T-helper 22 cell (primary cell): ENCODE data around the gene GAS7.

Experiments used
- DNase-seq: peaks from one replicate; pipeline ENCODE4 v3.0.0-alpha.2; 2020; ENCODE audit warnings: low read depth

The GAS7 gene

DNA sequence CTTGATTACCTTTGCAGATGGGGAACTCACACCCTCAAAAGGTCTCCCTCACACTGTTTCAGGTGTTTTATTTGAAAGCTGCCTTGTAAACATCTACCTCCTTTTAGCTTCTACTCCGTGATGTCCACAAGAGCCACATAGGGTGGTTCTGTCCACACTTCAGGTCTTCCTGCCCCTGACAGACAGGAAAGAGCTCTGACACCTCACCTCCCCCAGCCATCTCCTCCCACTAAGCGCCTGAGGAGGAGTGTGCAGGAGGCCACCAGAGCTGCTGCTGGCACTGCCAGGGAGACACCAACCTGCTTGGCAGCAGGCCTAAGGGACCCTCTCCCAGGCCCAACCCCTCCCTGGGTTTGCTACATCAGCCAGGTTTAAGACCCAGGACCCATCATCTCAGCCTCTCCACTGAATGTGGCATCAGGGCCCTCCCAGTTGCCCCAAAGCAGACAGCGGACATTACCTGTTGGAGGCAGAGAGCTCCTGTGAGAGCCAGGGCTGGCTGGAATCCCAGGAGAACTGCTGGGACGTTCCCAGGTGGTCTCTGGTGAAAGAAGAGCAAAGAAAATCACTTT lies 217.0 kb downstream of the GAS7 start:
- no peak for DNase-seq

DNA sequence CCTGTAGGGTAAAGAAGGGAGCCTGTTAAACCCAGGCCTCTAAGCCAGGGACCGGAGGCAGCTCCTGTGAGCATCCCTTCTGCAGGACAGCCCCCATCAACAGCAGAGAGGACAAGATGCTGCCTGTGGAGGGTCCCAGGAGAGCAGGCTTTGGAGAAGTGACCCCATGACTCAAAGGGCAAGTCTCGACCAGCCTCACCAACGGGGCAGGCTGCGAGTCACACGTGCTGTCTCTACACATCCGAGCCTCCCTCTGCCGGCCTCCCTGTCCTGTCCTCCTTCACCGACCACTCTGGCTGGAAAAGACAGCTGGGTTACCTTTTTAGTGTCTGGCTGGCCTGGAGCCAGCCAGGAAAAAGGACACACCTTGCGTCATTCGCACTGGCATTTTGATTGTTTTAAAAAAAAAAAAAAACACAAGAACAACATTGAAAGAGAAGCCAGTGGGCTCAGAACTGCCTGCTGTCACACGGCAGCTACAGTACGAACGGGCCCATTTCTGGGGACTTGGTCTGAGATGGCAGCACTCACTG lies 218.9 kb downstream of the GAS7 start:
- no peak for DNase-seq

DNA sequence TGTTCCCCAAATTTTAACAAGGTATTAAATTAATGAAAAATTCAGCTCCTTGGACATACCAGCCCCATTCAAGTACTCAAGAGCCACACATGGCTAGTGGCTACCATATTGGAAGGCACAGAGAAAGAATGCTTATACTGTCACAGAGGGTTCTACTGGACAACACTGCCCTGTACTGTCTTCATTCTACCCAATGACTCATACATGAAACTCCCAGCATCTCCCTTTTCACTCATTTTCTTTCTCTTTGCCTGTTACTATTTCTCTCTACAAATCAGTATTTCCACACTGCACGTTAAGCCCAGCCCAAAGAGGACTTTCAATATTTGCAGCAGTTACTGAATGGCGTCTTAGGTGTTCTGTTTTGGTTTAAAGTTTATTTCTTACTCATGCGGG lies 221.2 kb downstream of the GAS7 start:
- no peak for DNase-seq

DNA sequence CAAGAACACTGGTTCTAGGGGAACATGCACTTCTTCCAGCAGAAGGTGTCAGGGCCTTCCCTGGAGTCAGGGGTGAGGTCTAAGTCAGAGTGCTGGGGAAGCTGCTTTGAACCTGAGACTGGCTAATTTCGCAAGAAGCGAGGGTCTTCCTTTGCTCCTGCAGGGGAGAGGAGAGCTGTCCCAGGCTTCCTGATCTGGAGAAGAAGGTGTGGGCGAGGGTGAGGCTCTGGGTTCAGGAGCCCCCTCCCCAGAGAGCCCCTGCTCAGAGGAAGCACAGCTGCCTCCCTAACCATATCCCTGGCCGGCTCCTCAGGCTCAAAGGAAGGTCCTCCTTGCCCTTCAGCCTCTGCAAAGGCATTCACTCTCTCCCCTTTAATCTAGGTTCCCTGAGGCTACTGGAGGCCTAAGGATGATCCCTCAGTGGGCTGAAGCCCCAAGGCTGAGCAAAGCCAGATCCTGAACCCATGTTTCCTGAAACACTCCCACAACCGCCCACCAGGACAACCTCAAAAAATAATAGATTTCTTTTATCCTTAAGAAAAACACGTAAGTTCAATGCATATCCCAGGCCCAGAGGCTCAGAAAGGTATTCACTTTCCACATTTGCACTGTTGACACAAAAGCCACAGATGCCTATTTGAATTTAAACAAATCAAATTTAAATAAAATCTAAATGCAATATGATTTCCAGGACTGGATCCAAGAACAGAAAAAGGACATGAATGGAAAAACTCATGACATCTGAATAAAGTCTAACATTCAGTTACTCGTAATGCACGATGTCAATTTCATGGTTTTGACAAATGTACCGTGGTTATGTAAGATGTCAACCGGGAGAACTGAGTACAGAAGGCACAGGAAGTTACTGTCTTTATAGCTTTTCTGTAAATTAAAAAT lies 221.9 kb downstream of the GAS7 start:
- DNase-seq, result no peak

DNA sequence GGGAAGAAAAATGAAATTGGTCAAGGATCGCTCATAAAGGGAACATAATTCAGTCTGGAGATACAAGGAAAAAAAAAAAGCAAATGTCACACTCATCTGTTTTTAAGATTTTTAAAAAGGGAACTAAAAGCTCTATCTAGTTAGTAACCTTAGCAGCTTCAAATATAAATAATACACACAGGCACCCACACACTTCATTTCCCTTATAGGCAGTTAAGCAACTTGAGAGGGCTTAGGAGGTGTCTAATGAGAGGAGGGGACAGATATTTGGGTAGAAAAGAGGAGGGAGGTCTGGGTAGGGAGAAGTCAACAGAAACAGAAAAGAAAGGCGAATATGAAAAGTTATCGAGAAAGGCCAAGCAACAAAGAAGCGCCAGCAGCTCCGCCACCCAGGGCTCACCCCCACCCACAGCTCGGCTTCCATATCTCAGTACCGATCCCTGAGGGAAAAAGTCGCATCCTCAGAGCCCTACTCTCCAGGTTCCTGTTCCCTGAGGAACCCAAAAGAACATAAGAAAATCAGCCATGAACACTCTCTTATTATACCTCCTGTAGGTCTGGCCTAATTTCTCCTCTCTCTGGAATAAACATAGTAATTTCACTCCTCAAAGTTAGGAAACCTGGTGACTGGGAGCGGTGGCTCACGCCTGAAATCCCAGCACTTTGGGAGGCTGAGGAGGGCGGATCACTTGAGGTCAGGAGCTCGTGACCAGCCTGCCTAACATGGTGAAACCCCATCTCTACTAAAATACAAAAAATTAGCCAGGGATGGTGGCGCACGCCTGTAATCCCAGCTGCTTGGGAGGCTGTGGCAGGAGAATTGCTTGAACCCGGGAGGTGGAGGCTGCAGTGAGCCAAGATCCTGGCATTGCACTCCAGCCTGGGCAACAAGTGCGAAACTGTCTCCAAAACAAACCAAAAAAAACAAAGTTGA lies 223.7 kb downstream of the GAS7 start:
- no peak for DNase-seq

DNA sequence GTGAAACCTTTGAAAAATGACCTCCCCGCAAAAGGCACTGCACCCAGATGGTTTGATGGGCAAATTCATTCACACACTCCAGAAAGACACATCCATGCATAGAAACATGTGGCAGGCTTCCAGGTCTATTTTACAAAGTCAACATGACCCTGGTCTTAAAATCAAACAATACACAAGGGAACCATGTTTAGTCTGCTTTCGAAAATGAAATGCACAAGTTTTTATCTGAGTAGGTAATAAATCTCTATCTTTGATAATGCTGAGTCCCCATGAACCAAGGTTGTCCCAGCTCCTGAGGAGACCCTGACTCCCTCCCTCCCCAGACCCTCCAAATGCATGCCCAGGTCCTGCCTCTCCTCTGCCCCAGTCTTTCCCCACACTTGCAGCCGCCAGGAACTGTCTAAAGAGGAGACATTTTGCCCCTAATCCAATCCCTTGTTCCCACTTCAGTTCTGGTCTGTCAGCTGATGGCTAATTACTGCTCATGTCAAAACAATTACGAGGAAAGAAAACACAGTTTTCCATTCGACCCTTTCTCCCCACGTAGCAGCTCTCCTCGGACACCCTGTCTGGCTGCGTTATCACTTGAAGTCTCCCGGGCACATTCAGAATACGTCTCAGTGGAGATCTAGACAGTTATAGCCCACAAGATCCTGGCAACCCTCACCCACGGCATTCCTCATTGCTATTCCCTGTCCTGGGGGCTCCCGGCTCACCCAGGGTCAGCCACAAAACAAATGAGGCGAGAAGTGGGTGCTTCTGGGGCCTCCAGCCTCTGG lies 224.5 kb downstream of the GAS7 start:
- no peak for DNase-seq

DNA sequence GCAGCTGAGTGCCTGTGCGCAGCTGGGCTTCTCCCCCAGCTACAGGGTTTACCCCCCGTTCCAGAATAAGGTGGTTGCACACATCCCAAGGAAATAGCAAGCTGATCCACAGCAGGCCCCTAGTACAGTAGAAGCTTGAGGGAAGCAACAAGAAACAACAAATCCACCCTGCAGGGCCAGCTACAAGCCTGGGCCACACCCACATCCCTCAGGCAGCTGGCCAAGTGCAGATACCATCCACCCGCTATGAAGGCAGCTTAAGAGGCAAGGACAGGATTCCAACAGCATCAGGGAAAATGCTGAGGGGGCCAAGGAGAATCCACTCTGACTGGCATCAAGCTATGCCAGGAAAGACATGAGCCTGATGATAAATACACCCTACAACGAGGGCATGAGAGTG lies 226.4 kb downstream of the GAS7 start:
- no peak for DNase-seq

DNA sequence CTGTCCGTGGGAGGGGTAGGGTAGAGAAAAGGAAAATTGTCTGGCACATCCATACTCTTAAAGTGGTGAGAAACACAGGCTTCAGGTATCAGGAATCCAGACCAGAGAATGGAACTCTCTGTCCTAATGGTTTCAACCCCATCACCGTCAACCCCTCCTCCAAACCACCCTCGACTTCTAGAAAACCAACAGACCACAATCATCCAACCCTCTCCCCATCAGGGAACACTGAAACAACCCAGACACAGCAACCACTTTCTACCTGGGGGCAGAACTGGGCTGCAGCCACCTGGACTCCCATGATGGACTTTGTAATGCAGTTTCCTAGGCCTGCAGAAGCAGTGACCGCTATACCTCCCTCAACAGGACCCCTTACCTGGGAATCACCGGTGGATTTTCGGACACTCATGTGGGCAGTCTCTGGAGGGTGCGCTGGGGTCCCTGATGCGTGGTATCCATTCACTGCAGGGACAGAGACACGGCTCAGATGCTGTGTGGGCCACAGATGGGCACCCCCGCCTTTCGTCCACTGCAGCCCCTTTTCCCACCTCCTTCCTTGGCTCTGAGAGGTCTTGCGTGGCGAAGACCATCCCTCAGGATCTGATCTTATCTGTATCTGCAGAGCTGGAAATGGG lies 229.0 kb downstream of the GAS7 start:
- no peak for DNase-seq

DNA sequence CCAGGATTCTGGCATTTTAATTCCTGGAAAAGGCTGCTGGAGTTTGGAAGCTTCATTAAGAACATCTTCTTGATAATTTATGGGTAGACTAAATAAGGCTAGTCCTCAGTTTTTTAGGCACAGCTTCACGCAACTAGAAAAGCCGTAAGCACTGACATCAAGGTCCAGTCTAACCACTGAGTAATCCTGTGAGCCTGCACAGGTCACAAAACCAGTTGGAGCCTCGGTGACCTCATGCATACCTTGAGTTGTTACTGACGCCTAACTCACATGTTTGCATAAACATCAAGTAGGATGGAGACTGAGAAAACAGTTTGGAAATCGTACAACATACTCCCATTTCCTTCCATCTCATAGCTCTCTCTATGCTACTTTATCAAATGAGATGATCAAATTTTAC lies 229.5 kb downstream of the GAS7 start:
- DNase-seq, result no peak

DNA sequence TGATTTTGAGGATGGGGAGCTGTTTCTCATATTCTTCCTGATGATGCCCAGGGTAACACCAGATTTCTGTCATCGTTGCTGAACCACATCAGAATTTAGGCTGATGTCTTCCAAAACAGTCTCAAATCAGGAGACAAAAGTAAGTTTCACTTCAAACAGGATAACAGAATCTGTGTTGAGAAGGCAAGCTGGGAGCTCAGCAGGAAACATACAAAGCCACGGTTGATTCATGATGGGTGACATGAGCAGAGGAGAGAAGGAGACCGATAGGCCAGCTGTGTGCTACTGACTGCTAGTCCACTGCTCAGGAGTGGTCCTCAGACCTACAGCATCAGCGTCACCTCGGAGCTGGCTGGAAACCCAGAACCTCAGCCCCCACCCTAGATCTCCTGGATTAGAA lies 230.4 kb downstream of the GAS7 start:
- no peak for DNase-seq

DNA sequence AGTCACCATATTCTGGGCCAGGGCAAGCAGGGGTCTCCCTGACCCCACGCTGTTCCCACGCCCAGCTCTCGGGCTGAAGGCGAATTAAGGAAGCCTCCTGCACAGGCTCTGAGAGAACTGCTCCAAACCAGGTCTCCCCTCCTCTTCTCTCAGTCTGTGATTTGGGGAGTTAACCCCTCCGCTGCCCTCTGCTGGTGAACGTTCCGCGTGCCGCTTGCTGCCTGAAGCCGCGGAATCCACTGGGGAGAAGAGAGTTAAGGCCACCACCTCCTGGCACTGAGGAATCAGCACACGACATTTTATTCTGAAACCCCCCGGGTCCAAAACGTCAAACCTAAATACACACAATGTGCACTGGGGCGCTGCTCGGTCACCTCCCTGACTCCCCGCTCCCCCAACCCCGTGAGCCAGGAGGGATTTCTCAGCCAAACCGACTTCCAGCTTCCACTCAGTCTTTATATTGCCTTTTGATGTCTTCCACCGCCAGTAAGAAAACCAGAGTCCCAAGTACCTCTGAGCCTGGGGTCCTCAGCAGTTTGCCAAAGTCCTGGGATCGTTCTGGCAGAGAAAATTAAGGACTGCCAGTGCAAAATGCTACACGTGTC lies 238.9 kb downstream of the GAS7 start:
- no peak for DNase-seq

DNA sequence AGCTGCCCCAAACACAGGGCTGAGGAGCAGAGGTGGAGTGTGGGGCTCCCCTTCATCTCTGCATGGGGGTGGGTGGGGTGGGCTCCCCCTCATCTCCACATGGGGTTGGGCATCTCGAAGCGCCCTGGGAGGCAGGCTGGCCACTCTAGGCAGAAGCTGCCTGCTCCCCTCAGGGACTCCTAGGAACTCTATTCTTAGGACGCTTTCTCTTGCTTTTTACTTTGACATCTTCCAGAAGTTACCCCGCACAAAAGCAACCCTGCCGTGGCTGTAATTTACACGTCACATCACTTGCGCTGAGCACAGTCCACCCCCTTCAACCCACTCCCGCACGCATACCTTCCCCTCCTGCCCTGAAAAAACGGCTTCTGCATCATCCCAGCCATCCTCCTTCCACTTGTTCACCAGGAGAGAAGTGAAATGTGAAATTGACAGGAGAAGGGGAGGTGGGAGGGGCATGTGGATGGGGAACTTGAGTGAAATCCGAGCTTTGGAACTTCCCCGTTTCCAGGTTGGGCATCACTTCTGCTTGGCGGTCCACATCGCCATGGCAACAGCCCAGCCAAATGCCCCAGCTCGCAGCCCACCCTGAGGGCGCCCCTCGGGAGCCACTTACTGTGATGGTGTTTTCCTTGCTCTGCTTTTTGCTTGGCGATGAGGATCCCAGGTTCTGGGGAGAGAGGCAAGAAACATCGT lies 239.7 kb downstream of the GAS7 start:
- no peak for DNase-seq

DNA sequence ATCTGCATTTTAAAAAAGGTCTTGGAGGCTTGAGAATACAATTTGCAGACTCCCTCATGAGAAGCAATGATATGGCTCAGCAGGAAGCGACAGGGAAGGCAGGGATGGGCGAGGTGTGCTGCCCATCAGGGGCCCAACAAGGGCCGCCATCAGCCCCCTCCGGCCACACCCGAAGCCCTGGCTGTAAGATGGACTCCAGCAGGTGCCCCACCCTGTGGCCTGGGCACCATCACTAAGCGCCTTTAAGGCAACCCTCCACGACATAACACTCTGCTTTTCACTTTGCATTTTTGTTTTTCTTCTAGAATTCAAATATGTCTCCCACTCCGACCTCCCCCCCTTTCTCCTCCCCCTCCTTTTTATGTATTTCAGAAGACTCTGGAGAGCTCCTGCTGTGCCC lies 241.2 kb downstream of the GAS7 start:
- no peak for DNase-seq

DNA sequence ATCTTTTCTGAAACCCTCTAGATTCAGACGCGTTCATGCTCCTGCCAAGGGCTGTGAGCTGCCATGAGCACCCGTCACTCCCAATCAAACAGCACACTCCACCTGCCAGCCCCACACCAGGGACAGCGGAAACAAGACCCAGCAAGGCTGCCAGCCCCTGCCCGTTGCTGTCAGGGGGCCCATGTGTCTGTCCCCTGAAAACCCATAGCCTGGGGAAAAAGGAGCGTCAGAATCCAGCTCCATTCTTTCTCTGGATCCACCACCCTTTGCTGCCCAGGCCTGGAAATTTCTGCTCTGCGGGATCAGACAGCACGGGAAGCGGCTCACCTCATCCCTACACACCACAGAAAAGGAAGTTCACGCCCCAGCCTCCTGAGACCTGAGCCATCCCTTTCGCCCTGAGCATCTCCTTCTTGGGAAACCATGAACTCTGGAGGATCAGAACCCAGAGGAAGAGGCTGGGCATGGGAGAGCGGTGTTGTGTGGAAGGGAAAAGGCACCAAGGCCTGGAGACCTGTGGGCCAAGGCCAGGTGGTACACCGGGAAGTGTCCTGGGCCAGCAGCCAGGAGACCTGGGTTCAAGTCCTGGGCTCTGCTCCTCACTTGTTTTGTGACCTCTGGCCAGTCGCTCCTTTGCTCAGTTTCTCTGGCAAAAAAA lies 241.8 kb downstream of the GAS7 start:
- no peak for DNase-seq

DNA sequence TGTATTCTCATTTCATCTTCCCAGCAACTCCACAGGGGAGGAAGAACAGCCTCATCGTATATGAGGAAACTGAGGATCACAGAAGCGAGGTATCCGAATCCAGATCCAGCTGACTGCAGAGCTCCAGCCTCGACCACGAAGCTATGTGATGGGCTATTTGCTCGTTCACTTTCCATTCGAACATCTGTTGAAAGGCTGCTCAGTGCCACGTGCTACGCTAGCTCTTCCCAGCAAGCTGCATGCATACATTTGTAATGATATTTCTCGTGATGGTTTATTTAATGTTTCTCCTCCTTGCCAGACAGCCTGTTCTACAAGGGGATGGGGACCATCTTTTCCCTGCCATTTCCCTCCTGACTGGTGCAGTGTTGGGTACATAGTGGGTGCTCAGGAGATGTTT lies 244.9 kb downstream of the GAS7 start:
- no peak for DNase-seq

DNA sequence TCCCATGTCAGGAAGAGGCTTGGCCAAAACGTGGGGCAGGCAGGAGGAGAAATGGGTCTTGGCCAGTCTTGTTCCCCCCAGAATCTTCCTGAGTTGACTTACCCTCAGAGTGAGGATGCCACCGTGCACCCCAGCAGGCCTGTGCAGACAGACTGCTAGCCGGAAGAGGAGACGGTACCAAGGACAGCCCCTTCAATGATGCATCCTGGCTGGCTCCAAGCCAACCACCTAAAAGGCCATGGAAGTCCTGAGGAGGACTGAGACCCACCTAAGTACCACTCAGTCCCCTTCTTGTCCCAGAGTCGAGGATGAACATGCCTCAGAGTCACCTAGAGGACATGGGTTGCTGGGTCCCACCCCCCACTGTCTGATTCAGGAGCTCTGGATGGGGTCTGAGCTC lies 246.6 kb downstream of the GAS7 start:
- no peak for DNase-seq

DNA sequence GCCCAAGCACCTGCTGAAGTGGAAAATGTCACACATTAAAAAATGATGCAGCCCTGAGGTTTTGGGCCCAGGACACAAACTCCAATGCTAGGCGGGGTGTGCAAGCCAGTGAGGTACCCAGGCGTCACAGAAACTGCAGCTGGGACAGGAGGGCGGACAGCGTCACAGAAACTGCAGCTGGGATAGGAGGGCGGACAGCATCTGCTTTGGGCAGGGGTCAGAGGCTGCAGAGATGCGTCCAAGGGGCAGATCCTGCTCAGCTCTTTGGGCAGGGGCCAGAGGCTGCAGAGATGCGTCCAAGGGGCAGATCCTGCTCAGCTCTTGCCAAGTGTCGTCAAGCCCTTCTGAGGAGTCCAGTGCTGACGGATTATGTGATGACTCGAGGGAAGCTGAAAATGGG lies 249.5 kb downstream of the GAS7 start:
- no peak for DNase-seq

DNA sequence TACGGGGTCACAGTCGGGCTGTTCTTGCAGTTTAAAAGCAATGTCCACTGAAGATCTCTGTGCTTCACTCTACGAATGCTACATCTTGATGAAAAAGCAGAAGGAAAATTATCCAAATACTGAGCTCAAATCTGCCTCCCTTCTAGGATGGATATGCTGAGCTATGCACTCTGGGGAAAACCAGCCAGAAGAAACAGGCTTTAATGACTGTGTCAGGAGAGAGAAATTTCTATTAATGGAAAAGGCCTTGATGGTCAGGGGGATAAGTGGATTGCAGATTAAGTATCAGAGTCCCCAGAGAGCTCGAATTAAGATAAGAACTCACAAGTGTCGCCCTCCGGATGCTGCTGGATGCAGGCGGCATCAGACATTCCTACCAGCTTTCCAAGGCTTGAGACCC lies 253.7 kb downstream of the GAS7 start:
- no peak for DNase-seq

DNA sequence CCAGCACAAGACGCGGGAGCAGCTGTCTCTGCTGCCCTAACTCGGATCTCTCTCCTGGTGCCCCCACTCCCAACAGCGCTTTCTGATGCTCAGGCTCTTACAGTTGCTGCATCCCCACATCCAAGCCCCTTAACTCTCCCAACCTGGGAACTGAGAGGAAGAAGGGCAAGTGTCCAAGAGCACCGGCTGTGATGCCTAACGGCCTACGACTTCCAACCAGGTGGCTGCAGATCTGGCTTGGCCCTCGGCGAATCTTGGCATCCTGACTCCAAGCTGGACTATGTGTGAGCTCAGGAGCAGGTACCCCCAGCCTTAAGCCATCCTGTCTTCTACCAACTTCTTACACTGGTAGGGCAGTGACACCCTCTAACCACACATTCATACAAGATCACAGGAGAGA lies 255.1 kb downstream of the GAS7 start:
- no peak for DNase-seq

DNA sequence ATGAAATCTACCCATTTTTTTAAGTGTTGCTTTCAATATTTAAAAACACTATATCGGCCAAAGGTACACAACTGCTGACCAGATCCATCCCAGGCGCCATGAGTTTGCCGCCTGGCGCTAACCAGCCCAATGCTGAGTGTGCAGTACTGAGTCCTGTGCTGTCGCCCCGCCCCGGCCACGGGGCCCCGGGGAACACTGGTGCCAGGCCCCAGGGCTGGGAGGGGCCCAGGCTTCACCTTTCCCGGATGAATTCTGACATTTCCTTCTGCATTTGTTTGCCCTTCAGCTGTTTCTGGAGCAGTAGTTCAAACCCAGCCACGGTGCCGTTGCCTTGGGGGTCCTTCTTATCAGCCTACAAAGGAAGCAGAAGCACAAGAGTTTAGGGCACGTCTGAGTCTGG lies 255.5 kb downstream of the GAS7 start:
- no peak for DNase-seq
